Mucosa of gallbladder (tissue), 1 donor: ENCODE data around the gene COL13A1. TPM values are rescaled to one million over a fixed set of nuclear protein-coding genes. Genes with fewer than 3 reads are reported as not detected.

Experiments used
- total RNA-seq: library from RNA; stranded (reverse); gene quantifications from one replicate; pipeline ENCODE4 v1.2.1, GENCODE V29; 2021
- donor health status: DM: no; HTN: no; CAD: no.

Gene COL13A1
- total RNA-seq, 1 donor from 2014 or later = 2.5 TPM

Other genes starting within 250 kb of the COL13A1 start
- not detected for gene NEUROG3, start 228.5 kb upstream of the COL13A1 start, total RNA-seq
- 4.0 TPM for gene FAM241B, start 171.7 kb upstream of the COL13A1 start, total RNA-seq